Activated B cell treated with CpG ODN at 0.5 μM for 24 hours (primary cell): ENCODE results near the gene WDR11. TPM values are rescaled to one million over a fixed set of nuclear protein-coding genes. Genes with fewer than 3 reads are reported as not detected.

Experiments used
- ATAC-seq: fragments of 200-7000 bp; cut with Tn5 transposase; one replicate; pipeline ENCODE4 v1.10.0; 2021; ENCODE audit warnings: low read depth, mild to moderate bottlenecking, moderate library complexity
- CTCF ChIA-PET: fragments of 350-600 bp; sonication (Branson Sonifier 250); formaldehyde crosslinking; loops from one replicate; lab custom pipeline; 2021; ENCODE audit warnings: antibody characterized with exemption; lab: Charles Lee
- POLR2A ChIA-PET: fragments of 350-600 bp; sonication (Branson Sonifier 250); formaldehyde crosslinking; loops from one replicate; lab custom pipeline; 2021; ENCODE audit warnings: antibody characterized with exemption; lab: Charles Lee
- DNase-seq: peaks from one replicate; pipeline ENCODE4 v3.0.0; 2022
- H3K27ac Mint-ChIP-seq: one replicate; pipeline ENCODE4 v1.8.0; 2020; ENCODE audit warnings: mixed read lengths
- H3K27me3 Mint-ChIP-seq: one replicate; pipeline ENCODE4 v1.8.0; 2021; ENCODE audit warnings: mixed read lengths
- H3K36me3 Mint-ChIP-seq: one replicate; pipeline ENCODE4 v1.8.0; 2021; ENCODE audit warnings: low read depth, mixed read lengths
- H3K4me1 Mint-ChIP-seq: one replicate; pipeline ENCODE4 v1.8.0; 2021; ENCODE audit warnings: mixed read lengths
- H3K4me3 Mint-ChIP-seq: one replicate; pipeline ENCODE4 v1.8.0; 2020; ENCODE audit warnings: mild to moderate bottlenecking, mixed read lengths
- H3K9me3 Mint-ChIP-seq: one replicate; pipeline ENCODE4 v1.8.0; 2020; ENCODE audit warnings: mixed read lengths
- intact Hi-C: fragments of 100-400 bp; cut with micrococcal nuclease; formaldehyde crosslinking; loops from one replicate; pipeline ENCODE4 v1.15.1; 2024
- total RNA-seq: library from RNA; stranded (reverse); gene quantifications from 2 replicates; pipeline ENCODE4 v1.2.3, GENCODE V29; 2022
- TF ChIP-seq, protein P1 (sequence below): fragments of 200-600 bp; IDR thresholded peaks from one replicate; pipeline ENCODE4 v1.8.0; 2022; ENCODE audit warnings: antibody characterized with exemption, mild to moderate bottlenecking

WDR11 gene
- total RNA-seq, 1 donor from 2014 or later, result 145 TPM

DNA sequence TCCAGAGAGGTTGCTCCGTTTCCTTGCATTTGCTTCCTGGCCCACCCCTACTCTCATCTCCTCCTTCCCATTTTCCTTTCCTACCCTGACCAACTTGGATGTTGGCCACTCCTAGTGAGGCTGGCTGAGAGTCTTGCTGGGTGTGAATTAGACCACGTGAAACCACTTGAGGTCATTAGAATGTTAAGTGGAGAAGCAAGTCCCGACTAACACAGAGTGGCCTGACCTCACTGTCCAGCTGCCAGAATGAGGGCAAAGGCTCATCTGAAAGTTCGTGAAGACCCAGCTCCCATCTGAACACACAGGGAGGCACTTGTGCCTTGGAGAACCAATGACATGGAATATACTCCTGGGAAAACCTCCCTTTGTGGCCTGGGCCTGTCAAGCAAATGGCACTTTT, 80.8 kb downstream of the WDR11 start:
- Mint-ChIP-seq H3K36me3 (no peaks in the 10 kb centered on the region), H3K4me3 (no peak overlapping the region), H3K27me3 (no peaks in the 10 kb centered on the region), H3K4me1 (no peaks in the 10 kb centered on the region), H3K9me3 (peaks cover 5% of the 10 kb centered on the region), H3K27ac (no peak overlapping the region)
- intact Hi-C loops, result no loop called here
- TF ChIP-seq, protein P1, sequence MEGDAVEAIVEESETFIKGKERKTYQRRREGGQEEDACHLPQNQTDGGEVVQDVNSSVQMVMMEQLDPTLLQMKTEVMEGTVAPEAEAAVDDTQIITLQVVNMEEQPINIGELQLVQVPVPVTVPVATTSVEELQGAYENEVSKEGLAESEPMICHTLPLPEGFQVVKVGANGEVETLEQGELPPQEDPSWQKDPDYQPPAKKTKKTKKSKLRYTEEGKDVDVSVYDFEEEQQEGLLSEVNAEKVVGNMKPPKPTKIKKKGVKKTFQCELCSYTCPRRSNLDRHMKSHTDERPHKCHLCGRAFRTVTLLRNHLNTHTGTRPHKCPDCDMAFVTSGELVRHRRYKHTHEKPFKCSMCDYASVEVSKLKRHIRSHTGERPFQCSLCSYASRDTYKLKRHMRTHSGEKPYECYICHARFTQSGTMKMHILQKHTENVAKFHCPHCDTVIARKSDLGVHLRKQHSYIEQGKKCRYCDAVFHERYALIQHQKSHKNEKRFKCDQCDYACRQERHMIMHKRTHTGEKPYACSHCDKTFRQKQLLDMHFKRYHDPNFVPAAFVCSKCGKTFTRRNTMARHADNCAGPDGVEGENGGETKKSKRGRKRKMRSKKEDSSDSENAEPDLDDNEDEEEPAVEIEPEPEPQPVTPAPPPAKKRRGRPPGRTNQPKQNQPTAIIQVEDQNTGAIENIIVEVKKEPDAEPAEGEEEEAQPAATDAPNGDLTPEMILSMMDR, result no peak
- ChIA-PET POLR2A (no interaction called here), CTCF (no interaction called here)
- DNase-seq (no peak), ATAC-seq (no peak)

DNA sequence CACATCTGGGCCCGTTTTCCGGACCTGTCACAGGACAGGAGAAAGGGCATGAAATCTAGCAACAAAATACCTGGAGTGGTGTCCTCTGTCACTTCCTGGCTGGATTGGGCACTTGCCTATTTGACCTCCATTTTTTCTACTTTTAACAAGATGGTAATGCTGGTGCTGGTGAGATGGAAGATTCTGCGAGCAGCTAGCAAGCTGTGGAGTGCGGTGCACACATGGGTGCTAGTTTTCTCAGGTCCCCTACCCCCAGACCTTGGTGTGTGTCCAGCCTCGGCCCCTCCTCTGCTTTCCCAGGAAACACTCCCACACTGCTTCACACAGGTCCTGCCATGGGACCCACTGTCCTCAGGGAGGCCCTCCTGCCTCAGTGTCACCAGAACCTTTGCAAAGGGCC, 87.7 kb downstream of the WDR11 start:
- TF ChIP-seq, protein P1, result no peak
- DNase-seq, result no peak
- ATAC-seq, result no peak
- CTCF ChIA-PET, result interaction anchor here (0.7 kb wide), 1 partner anchor 50 kb away, joined by 3 read pairs; no protein-coding TSS in a partner anchor
- no peaks in the 10 kb centered on the region for H3K36me3 Mint-ChIP-seq
- H3K4me3 Mint-ChIP-seq, result no peak overlapping the region
- H3K27me3 Mint-ChIP-seq, result peaks cover 18% of the 10 kb centered on the region
- H3K27ac Mint-ChIP-seq, result no peak overlapping the region
- H3K9me3 Mint-ChIP-seq, result peaks cover 5% of the 10 kb centered on the region
- POLR2A ChIA-PET, result no interaction called here
- H3K4me1 Mint-ChIP-seq, result peaks cover 6% of the 10 kb centered on the region
- intact Hi-C loops, result no loop called here

GRCh38 chr10:120940299-120940900, 89.2 kb downstream of the WDR11 start:
- Mint-ChIP-seq H3K4me1 (peaks cover 6% of the 10 kb centered on the region), H3K27me3 (peaks cover 18% of the 10 kb centered on the region), H3K9me3 (peaks cover 5% of the 10 kb centered on the region), H3K36me3 (no peaks in the 10 kb centered on the region), H3K27ac (no peak overlapping the region), H3K4me3 (no peak overlapping the region)
- ATAC-seq (no peak), DNase-seq (no peak)
- TF ChIP-seq, protein P1, result no peak
- CTCF ChIA-PET, result no interaction called here
- intact Hi-C loops, result loop anchor here (5.0 to 10.0 kb wide), 3 partner anchors 1494 to 1762 kb away; partner anchors contain the start of gene DMBT1
- POLR2A ChIA-PET, result no interaction called here

GRCh38 chr10:120941501-120941900, 90.3 kb downstream of the WDR11 start:
- ATAC-seq (no peak), DNase-seq (no peak)
- TF ChIP-seq, protein P1, result no peak
- Mint-ChIP-seq H3K4me3 (no peak overlapping the region), H3K27me3 (peaks cover 18% of the 10 kb centered on the region), H3K9me3 (no peaks in the 10 kb centered on the region), H3K4me1 (peaks cover 6% of the 10 kb centered on the region), H3K36me3 (no peaks in the 10 kb centered on the region), H3K27ac (no peak overlapping the region)
- intact Hi-C loops, result loop anchor here (5.0 to 10.0 kb wide), 3 partner anchors 1493 to 1761 kb away; partner anchors contain the start of gene DMBT1
- CTCF ChIA-PET, result interaction anchor here (1.2 kb wide), 1 partner anchor 11 kb away, joined by 4 read pairs; no protein-coding TSS in a partner anchor
- POLR2A ChIA-PET, result no interaction called here

- peak; percentile 87 for ATAC-seq
- DNase-seq, result peak; percentile 61
- H3K4me1 Mint-ChIP-seq, result peaks cover 6% of the 10 kb centered on the region
- intact Hi-C loops, result loop anchor here (1.0 to 10.0 kb wide), 5 partner anchors 944 to 1759 kb away; partner anchors contain the start of gene DMBT1
- H3K36me3 Mint-ChIP-seq, result no peaks in the 10 kb centered on the region
- peaks cover 21% of the 10 kb centered on the region for H3K27me3 Mint-ChIP-seq
- no peak overlapping the region for H3K27ac Mint-ChIP-seq
- no peaks in the 10 kb centered on the region for H3K9me3 Mint-ChIP-seq
- POLR2A ChIA-PET, result interaction anchor here (0.6 kb wide), 1 partner anchor 857 kb away, joined by 3 read pairs; no protein-coding TSS in a partner anchor
- TF ChIP-seq, protein P1, result no peak
- peak overlapping the region; percentile 8 for H3K4me3 Mint-ChIP-seq
- CTCF ChIA-PET, result interaction anchor here (1.1 kb wide), 1 partner anchor 957 kb away, joined by 8 read pairs; no protein-coding TSS in a partner anchor
These were observed 91.7 kb downstream of the WDR11 start for GRCh38 chr10:120942806-120943413.
